ENCODE measurements around the gene PXDN.

DNA sequence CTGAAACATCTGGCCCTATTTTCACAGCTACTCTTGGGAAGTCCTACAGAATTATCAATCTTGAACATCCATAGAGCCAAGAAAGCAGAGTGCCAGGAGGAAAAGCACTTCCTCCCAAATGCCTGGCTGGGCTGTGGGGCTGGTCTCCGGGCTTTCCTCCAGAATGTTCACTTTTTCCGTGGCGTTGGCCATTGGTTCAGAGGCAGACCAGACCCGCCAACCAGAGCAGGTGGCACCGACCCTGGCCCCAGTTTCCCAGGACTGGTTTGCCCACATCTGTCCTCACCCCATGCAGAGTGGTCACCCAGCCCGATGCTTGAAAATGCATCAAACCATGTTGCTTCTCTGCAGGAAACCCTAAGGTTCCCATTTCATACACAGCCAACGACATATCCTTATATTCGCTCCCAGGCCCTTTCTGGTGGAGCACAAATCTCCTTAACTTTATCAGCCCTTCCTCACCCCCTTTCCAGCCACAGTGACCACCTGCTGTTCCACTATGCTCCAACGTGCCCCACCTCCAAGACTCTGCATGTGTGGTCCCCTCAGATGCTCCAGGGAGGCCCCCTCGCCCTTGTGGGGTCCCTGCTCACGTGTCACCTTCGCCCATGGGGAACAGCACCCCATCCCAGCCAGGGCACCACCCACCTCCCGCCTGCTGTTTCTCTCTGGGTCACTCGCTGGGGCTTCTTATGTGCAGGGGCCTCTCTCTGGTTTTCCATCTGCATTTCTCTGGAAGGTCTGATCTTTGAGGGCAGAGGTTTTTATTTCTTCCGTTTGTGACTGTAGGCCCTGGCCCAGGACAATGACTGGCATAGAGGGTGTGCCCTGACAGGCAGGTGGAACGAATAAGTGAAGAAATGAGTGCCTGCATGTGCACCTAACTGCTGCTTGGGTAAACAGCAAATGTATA, 92.9 kb downstream of the PXDN start:
- TF ChIP-seq, protein P1, sequence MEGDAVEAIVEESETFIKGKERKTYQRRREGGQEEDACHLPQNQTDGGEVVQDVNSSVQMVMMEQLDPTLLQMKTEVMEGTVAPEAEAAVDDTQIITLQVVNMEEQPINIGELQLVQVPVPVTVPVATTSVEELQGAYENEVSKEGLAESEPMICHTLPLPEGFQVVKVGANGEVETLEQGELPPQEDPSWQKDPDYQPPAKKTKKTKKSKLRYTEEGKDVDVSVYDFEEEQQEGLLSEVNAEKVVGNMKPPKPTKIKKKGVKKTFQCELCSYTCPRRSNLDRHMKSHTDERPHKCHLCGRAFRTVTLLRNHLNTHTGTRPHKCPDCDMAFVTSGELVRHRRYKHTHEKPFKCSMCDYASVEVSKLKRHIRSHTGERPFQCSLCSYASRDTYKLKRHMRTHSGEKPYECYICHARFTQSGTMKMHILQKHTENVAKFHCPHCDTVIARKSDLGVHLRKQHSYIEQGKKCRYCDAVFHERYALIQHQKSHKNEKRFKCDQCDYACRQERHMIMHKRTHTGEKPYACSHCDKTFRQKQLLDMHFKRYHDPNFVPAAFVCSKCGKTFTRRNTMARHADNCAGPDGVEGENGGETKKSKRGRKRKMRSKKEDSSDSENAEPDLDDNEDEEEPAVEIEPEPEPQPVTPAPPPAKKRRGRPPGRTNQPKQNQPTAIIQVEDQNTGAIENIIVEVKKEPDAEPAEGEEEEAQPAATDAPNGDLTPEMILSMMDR (IDR thresholded peaks at IDR 0.05; ENCODE audit: borderline replicate concordance, extremely low read depth, low read length, poor library complexity, severe bottlenecking), result no peak
- TF ChIP-seq EZH2 (IDR thresholded peaks at IDR 0.05; ENCODE audit: borderline replicate concordance, low read depth, low read length, severe bottlenecking), result no peak
